IMR-90 (cell line): ENCODE measurements around the gene POMT2. TPM values are rescaled to one million over a fixed set of nuclear protein-coding genes. Genes with fewer than 3 reads are reported as not detected.

ENCODE experiments used
- ATAC-seq: fragments of 200-7000 bp; cut with Tn5 transposase; 2 replicates; pipeline ENCODE4 v1.9.1; 2020; ENCODE audit warnings: low read depth, mild to moderate bottlenecking, moderate library complexity
- BruUV-seq: library from RNA; stranded (reverse); fragments of 400-500 nt; replicated peaks from 2 replicates; lab custom pipeline; 2021; lab: Mats Ljungman, UMichigan
- CTCF ChIA-PET: fragments of 300-600 bp; formaldehyde crosslinking; extraction: SDS; loops from one replicate; lab custom pipeline; 2021; ENCODE audit warnings: antibody characterized with exemption; lab: Yijun Ruan, JAX
- POLR2A ChIA-PET: fragments of 300-600 bp; sonication (Branson Sonifier 250); formaldehyde crosslinking; loops from one replicate; lab custom pipeline; 2022; ENCODE audit warnings: antibody characterized with exemption; ENCODE audit not compliant: unreplicated experiment; lab: Charles Lee
- DNase-seq: peaks from one replicate; pipeline ENCODE4 v3.0.0; 2013
- H2AFZ ChIP-seq: replicated peaks from 2 replicates; pipeline ENCODE3; 2013; ENCODE audit warnings: low read length, mild to moderate bottlenecking; ENCODE audit not compliant: poor library complexity
- H2AK5ac ChIP-seq: 2 replicates; pipeline ENCODE4 v1.6.1; 2013; ENCODE audit warnings: low read depth, low read length, inconsistent platforms
- H2AK9ac ChIP-seq: replicated peaks from 2 replicates; pipeline ENCODE3; 2013; ENCODE audit warnings: mild to moderate bottlenecking, low read depth, low read length, moderate library complexity; ENCODE audit not compliant: poor library complexity
- H2BK120ac ChIP-seq: 2 replicates; pipeline ENCODE4 v1.6.1; 2013; ENCODE audit warnings: low read depth, low read length, inconsistent platforms
- H2BK15ac ChIP-seq: 3 replicates; pipeline ENCODE4 v1.6.1; 2013; ENCODE audit warnings: low read depth, low read length, inconsistent platforms
- H2BK20ac ChIP-seq: 2 replicates; pipeline ENCODE4 v1.6.1; 2013; ENCODE audit warnings: low read depth, mild to moderate bottlenecking, inconsistent platforms, low read length, moderate library complexity
- H2BK5ac ChIP-seq: 2 replicates; pipeline ENCODE4 v1.6.1; 2013; ENCODE audit warnings: mild to moderate bottlenecking, low read depth, low read length, inconsistent platforms; ENCODE audit not compliant: poor library complexity, severe bottlenecking
- H3K14ac ChIP-seq: replicated peaks from 2 replicates; pipeline ENCODE4 v1.6.1; 2013; ENCODE audit warnings: low read depth, low read length, inconsistent platforms
- H3K18ac ChIP-seq: 2 replicates; pipeline ENCODE4 v1.6.1; 2013; ENCODE audit warnings: low read depth, low read length, control low read depth
- H3K23ac ChIP-seq: 2 replicates; pipeline ENCODE4 v1.6.1; 2013; ENCODE audit warnings: low read depth, low read length, inconsistent platforms
- H3K27ac ChIP-seq: 2 replicates; pipeline ENCODE4 v1.5.1; 2013; ENCODE audit warnings: mild to moderate bottlenecking, control low read depth, low read length; ENCODE audit not compliant: insufficient read depth
- H3K27me3 ChIP-seq: 2 replicates; pipeline ENCODE4 v1.6.1; 2013; ENCODE audit warnings: low read length; ENCODE audit not compliant: control insufficient read depth, insufficient read depth
- H3K36me3 ChIP-seq: 2 replicates; pipeline ENCODE4 v1.6.1; 2013; ENCODE audit warnings: low read length, mixed read lengths; ENCODE audit not compliant: control insufficient read depth, insufficient read depth
- H3K4ac ChIP-seq: 2 replicates; pipeline ENCODE4 v1.6.1; 2013; ENCODE audit warnings: low read depth, low read length, inconsistent platforms
- H3K4me1 ChIP-seq: 2 replicates; pipeline ENCODE4 v1.6.1; 2013; ENCODE audit warnings: low read length, mixed read lengths; ENCODE audit not compliant: control insufficient read depth, insufficient read depth
- H3K4me2 ChIP-seq: 2 replicates; pipeline ENCODE4 v1.6.1; 2013; ENCODE audit warnings: low read depth, mild to moderate bottlenecking, control low read depth, low read length, moderate library complexity
- H3K4me3 ChIP-seq: 2 replicates; pipeline ENCODE4 v1.5.1; 2013; ENCODE audit warnings: low read depth, mild to moderate bottlenecking, control low read depth, low read length, moderate library complexity; ENCODE audit not compliant: insufficient read depth
- H3K56ac ChIP-seq: 2 replicates; pipeline ENCODE4 v1.6.1; 2013; ENCODE audit warnings: low read length, inconsistent platforms; ENCODE audit not compliant: insufficient read depth; ENCODE audit errors: extremely low read depth
- H3K79me1 ChIP-seq, 2 experiments: 2 replicates each; pipeline ENCODE4 v1.6.1; 2013; ENCODE audit warnings: low read length in 2 of 2, inconsistent platforms in 1 of 2, low read depth in 1 of 2
- H3K9ac ChIP-seq: 2 replicates; pipeline ENCODE4 v1.6.1; 2013; ENCODE audit warnings: low read depth, low read length, control low read depth
- H3K9me1 ChIP-seq: 2 replicates; pipeline ENCODE4 v1.6.1; 2013; ENCODE audit warnings: low read length, inconsistent platforms; ENCODE audit not compliant: insufficient read depth
- H3K9me3 ChIP-seq: 2 replicates; pipeline ENCODE4 v1.6.1; 2013; ENCODE audit warnings: low read length; ENCODE audit not compliant: control insufficient read depth, insufficient read depth
- H4K20me1 ChIP-seq: 2 replicates; pipeline ENCODE4 v1.6.1; 2013; ENCODE audit warnings: low read length, inconsistent platforms; ENCODE audit not compliant: insufficient read depth
- H4K5ac ChIP-seq: 2 replicates; pipeline ENCODE4 v1.6.1; 2013; ENCODE audit warnings: mild to moderate bottlenecking, low read depth, low read length, control low read depth
- H4K8ac ChIP-seq, 2 experiments: 2 replicates each; pipeline ENCODE4 v1.6.1; 2013; ENCODE audit warnings: low read depth in 2 of 2, low read length in 2 of 2, control low read depth in 1 of 2, inconsistent platforms in 1 of 2
- H4K91ac ChIP-seq: 2 replicates; pipeline ENCODE4 v1.6.1; 2013; ENCODE audit warnings: low read depth, low read length, inconsistent platforms; ENCODE audit not compliant: insufficient read depth
- CEBPB ChIP-seq: IDR thresholded peaks from 2 replicates; pipeline ENCODE4 v1.6.1; 2012; ENCODE audit warnings: low read depth, low read length, improper control_type of control experiment
- FOS ChIP-seq: fragments of 150-350 bp; IDR thresholded peaks from 2 replicates; pipeline ENCODE4 v1.6.1; 2016; ENCODE audit warnings: low read depth, low read length
- NFE2L2 ChIP-seq: fragments of 150-350 bp; IDR thresholded peaks from 2 replicates; pipeline ENCODE4 v1.6.1; 2016; ENCODE audit warnings: low read depth, mild to moderate bottlenecking, low read length
- SMC3 ChIP-seq: fragments of 150-350 bp; IDR thresholded peaks from 2 replicates; pipeline ENCODE4 v1.6.1; 2016; ENCODE audit warnings: low read depth, mild to moderate bottlenecking, antibody characterized with exemption, low read length, moderate library complexity
- WGBS, 2 experiments: methylation state at CpG; one replicate each; pipeline versions ENCODE4 v1.1.5 to v1.1.7; 2013; ENCODE audit warnings: missing lambda C conversion rate in 2 of 2; ENCODE audit not compliant: insufficient read length in 1 of 2; ENCODE audit errors: extremely low coverage in 2 of 2; 5-methylcytosine and 5-hydroxymethylcytosine counted together
- dilution Hi-C: fragments of 300-500 bp; cut with HindIII; formaldehyde crosslinking; loops from one replicate; pipeline ENCODE4 v1.14.3; 2018; ENCODE audit warnings: low sequenced_read_pairs; ENCODE audit not compliant: unreplicated experiment
- in situ Hi-C: fragments of 300-500 bp; cut with MboI; formaldehyde crosslinking; loops from 3 replicates; pipeline ENCODE4 v1.14.3; 2019; ENCODE audit warnings: low sequenced_read_pairs, inconsistent platforms, mixed read lengths
- intact Hi-C: fragments of 100-400 bp; cut with micrococcal nuclease; formaldehyde crosslinking; loops from 2 replicates; pipeline ENCODE4 v1.10.0; 2022
- polyA plus RNA-seq, 3 experiments: library from polyadenylated mRNA; depleted of rRNA; stranded (reverse); fragments of >200 nt; gene quantifications; 2 replicates each; pipeline ENCODE4 v1.2.3, GENCODE V29; 2012; ENCODE audit warnings: low replicate concordance in 1 of 3
- total RNA-seq: library from RNA; depleted of rRNA; stranded (reverse); fragments of >200 nt; gene quantifications from 2 replicates; pipeline ENCODE4 v1.2.3, GENCODE V29; 2012
- TF ChIP-seq, protein P1 (sequence below): fragments of 150-350 bp; IDR thresholded peaks from 2 replicates; pipeline ENCODE4 v1.6.1; 2016; ENCODE audit warnings: low read depth, mild to moderate bottlenecking, low read length, moderate library complexity, borderline replicate concordance

The POMT2 gene
- total and polyA plus RNA-seq, 2 of the 4 experiments (the other 2 are of a cell fraction) = 6.5 to 13.0 TPM

- Histone ChIP-seq H3K4me3 (no peak overlapping the region), H4K91ac (no peak overlapping the region), H3K56ac (no peak overlapping the region), H3K36me3 (peaks cover 8% of the 10 kb centered on the region), H2BK5ac (no peak overlapping the region), H2AK9ac (no peak overlapping the region), H2BK15ac (no peak overlapping the region), H3K79me1 (no peaks in the 10 kb centered on the region), H3K9ac (no peak overlapping the region), H3K9me1 (0 out of 2 replicates have a peak, but pooled peaks cover 4% of the 10 kb centered on the region), H4K8ac (no peak overlapping the region; a peak in 1 of 4 replicates), H3K4me1 (peaks cover 4% of the 10 kb centered on the region; the same call in 1 of the 2 replicates), H4K5ac (no peak overlapping the region), H3K27me3 (no peaks in the 10 kb centered on the region), H2BK20ac (no peak overlapping the region), H3K4me2 (no peak overlapping the region), H3K27ac (no peak overlapping the region), H2AK5ac (no peak overlapping the region), H2AFZ (no peak overlapping the region), H3K23ac (no peak overlapping the region), H3K4ac (0 out of 2 replicates have a peak overlapping the region, but pooled peaks have one; percentile 17), H3K18ac (no peak overlapping the region), H2BK120ac (no peak overlapping the region), H3K9me3 (no peaks in the 10 kb centered on the region), H3K14ac (no peak overlapping the region), H4K20me1 (no peaks in the 10 kb centered on the region)
- intact Hi-C loops = no loop called here
- WGBS, 2 experiments = no CpG with 5 or more reads among the region's 1 CpG
- ATAC-seq = peak; percentile 91
- in situ Hi-C loops = no loop called here
- BruUV-seq = no TSS peak
- ChIA-PET CTCF (interaction anchor here (0.7 kb wide), 1 partner anchor 33 kb away, joined by 3 read pairs; no protein-coding TSS in a partner anchor), POLR2A (no interaction called here)
- dilution Hi-C loops = no loop called here
- peak; percentile 82 for DNase-seq
- TF ChIP-seq SMC3 (no peak), NFE2L2 (no peak), FOS (0 out of 2 replicates have a peak, but pooled peaks have one; percentile 15), CEBPB (peak; percentile 96)
- TF ChIP-seq, protein P1, sequence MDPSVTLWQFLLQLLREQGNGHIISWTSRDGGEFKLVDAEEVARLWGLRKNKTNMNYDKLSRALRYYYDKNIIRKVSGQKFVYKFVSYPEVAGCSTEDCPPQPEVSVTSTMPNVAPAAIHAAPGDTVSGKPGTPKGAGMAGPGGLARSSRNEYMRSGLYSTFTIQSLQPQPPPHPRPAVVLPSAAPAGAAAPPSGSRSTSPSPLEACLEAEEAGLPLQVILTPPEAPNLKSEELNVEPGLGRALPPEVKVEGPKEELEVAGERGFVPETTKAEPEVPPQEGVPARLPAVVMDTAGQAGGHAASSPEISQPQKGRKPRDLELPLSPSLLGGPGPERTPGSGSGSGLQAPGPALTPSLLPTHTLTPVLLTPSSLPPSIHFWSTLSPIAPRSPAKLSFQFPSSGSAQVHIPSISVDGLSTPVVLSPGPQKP = no peak
These were observed 18.7 kb upstream of the POMT2 start for GRCh38 chr14:77339407-77339806.
